ENCODE results near the gene PDE2A. TPM values are rescaled to one million over a fixed set of nuclear protein-coding genes. Genes with fewer than 3 reads are reported as not detected.

Gene PDE2A
- total RNA-seq, 1 experiment from 2014 or later = 0.58 TPM

GRCh38 chr11:72702096-72702495 lies 27.9 kb upstream of the PDE2A start:
- intact Hi-C loops (cut with micrococcal nuclease; ENCODE audit: unreplicated experiment) = no loop called here
- Histone ChIP-seq H3K4me1 (ENCODE audit: insufficient read depth, low read length, poor library complexity, severe bottlenecking) (peaks cover 6% of the 10 kb centered on the region), H3K4me3 (ENCODE audit: low read depth, low read length, poor library complexity, severe bottlenecking) (no peak overlapping the region), H3K27me3 (replicated peaks; ENCODE audit: insufficient read depth, low read depth, low read length, poor library complexity) (no peaks in the 10 kb centered on the region), H3K27ac (ENCODE audit: low read depth, low read length, poor library complexity, severe bottlenecking) (no peak overlapping the region), H3K9me3 (ENCODE audit: low read depth, low read length, poor library complexity, severe bottlenecking) (no peaks in the 10 kb centered on the region), H3K36me3 (ENCODE audit: insufficient read depth, low read length, poor library complexity, severe bottlenecking) (peaks cover 18% of the 10 kb centered on the region)
- ChIA-PET CTCF (interaction anchor here (0.6 kb wide), 1 partner anchor 18 kb away, joined by 9 read pairs; no protein-coding TSS in a partner anchor), POLR2A (ENCODE audit: low non-redundant PET) (no interaction called here)
- BruUV-seq (replicated peaks) = no TSS peak
- TF ChIP-seq CTCF (conservative IDR thresholded peaks at IDR 0.05; ENCODE audit: low read depth, low read length) (no peak), EZH2 (IDR thresholded peaks at IDR 0.05; ENCODE audit: borderline replicate concordance, low read depth, low read length, poor library complexity, severe bottlenecking) (no peak)
- DNase-seq (ENCODE audit: low spot score) = no peak

- ChIA-PET POLR2A (ENCODE audit: low non-redundant PET) (no interaction called here), CTCF (no interaction called here)
- H3K27ac ChIP-seq (ENCODE audit: low read depth, low read length, poor library complexity, severe bottlenecking) = no peak overlapping the region
- peaks cover 24% of the 10 kb centered on the region for H3K36me3 ChIP-seq (ENCODE audit: insufficient read depth, low read length, poor library complexity, severe bottlenecking)
- peaks cover 6% of the 10 kb centered on the region for H3K4me1 ChIP-seq (ENCODE audit: insufficient read depth, low read length, poor library complexity, severe bottlenecking)
- no peak for DNase-seq (ENCODE audit: low spot score)
- H3K9me3 ChIP-seq (ENCODE audit: low read depth, low read length, poor library complexity, severe bottlenecking) = no peaks in the 10 kb centered on the region
- TF ChIP-seq CTCF (conservative IDR thresholded peaks at IDR 0.05; ENCODE audit: low read depth, low read length) = no peak
- no peak for TF ChIP-seq EZH2 (IDR thresholded peaks at IDR 0.05; ENCODE audit: borderline replicate concordance, low read depth, low read length, poor library complexity, severe bottlenecking)
- no peak overlapping the region for H3K4me3 ChIP-seq (ENCODE audit: low read depth, low read length, poor library complexity, severe bottlenecking)
- intact Hi-C loops (cut with micrococcal nuclease; ENCODE audit: unreplicated experiment) = no loop called here
- no TSS peak for BruUV-seq (replicated peaks)
- no peaks in the 10 kb centered on the region for H3K27me3 ChIP-seq (replicated peaks; ENCODE audit: insufficient read depth, low read depth, low read length, poor library complexity)
Measured at GRCh38 chr11:72701466-72701865, 27.2 kb upstream of the PDE2A start.

GRCh38 chr11:72700146-72700545 lies 25.9 kb upstream of the PDE2A start:
- Histone ChIP-seq H3K4me3 (ENCODE audit: low read depth, low read length, poor library complexity, severe bottlenecking) (no peak overlapping the region), H3K4me1 (ENCODE audit: insufficient read depth, low read length, poor library complexity, severe bottlenecking) (peaks cover 6% of the 10 kb centered on the region), H3K27me3 (replicated peaks; ENCODE audit: insufficient read depth, low read depth, low read length, poor library complexity) (no peaks in the 10 kb centered on the region), H3K9me3 (ENCODE audit: low read depth, low read length, poor library complexity, severe bottlenecking) (no peaks in the 10 kb centered on the region), H3K36me3 (ENCODE audit: insufficient read depth, low read length, poor library complexity, severe bottlenecking) (peaks cover 36% of the 10 kb centered on the region), H3K27ac (ENCODE audit: low read depth, low read length, poor library complexity, severe bottlenecking) (no peak overlapping the region)
- no TSS peak for BruUV-seq (replicated peaks)
- CTCF ChIA-PET = interaction anchor here (0.5 kb wide), 1 partner anchor 20 kb away, joined by 3 read pairs; no protein-coding TSS in a partner anchor
- DNase-seq (ENCODE audit: low spot score) = no peak
- intact Hi-C loops (cut with micrococcal nuclease; ENCODE audit: unreplicated experiment) = no loop called here
- TF ChIP-seq EZH2 (IDR thresholded peaks at IDR 0.05; ENCODE audit: borderline replicate concordance, low read depth, low read length, poor library complexity, severe bottlenecking) (no peak), CTCF (conservative IDR thresholded peaks at IDR 0.05; ENCODE audit: low read depth, low read length) (no peak)
- POLR2A ChIA-PET (ENCODE audit: low non-redundant PET) = no interaction called here
